ENCODE results near the gene SPINK13.

GRCh38 chr5:148221508-148221907 is 47.1 kb upstream of the SPINK13 start:
- TF ChIP-seq POLR2AphosphoS5 (IDR thresholded peaks at IDR 0.05; ENCODE audit: low read depth, low read length) (no peak), CTCF (CRISPR knock-in tag; IDR thresholded peaks at IDR 0.05) (no peak), TAF1 (CRISPR knock-in tag; IDR thresholded peaks at IDR 0.05) (no peak), SMC3 (IDR thresholded peaks at IDR 0.05; ENCODE audit: low read length) (no peak)

Measured in HepG2 (cell line).